ENCODE measurements around the gene GALNT13.

DNA sequence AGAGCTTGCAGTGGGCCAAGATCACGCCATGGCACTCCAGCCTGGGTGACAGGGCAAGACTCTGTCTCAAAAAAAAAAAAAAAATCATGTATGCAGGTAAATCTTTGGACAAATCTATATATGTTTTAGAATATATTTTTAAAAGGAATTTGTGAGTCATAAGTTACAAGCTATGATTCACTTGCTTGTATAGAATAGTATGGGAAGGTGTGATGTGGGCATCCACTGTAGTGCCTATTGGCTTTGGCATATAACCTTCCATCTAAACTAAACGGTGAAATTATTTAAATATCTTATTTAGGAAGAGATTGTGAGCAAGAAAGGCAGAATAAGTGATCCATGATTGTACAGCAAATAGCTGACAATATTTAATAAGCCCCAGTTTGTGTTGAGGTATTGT, 261.1 kb downstream of the GALNT13 start:
- no peak for TF ChIP-seq TAF1 (conservative IDR thresholded peaks at IDR 0.05)
- TF ChIP-seq, protein P1, sequence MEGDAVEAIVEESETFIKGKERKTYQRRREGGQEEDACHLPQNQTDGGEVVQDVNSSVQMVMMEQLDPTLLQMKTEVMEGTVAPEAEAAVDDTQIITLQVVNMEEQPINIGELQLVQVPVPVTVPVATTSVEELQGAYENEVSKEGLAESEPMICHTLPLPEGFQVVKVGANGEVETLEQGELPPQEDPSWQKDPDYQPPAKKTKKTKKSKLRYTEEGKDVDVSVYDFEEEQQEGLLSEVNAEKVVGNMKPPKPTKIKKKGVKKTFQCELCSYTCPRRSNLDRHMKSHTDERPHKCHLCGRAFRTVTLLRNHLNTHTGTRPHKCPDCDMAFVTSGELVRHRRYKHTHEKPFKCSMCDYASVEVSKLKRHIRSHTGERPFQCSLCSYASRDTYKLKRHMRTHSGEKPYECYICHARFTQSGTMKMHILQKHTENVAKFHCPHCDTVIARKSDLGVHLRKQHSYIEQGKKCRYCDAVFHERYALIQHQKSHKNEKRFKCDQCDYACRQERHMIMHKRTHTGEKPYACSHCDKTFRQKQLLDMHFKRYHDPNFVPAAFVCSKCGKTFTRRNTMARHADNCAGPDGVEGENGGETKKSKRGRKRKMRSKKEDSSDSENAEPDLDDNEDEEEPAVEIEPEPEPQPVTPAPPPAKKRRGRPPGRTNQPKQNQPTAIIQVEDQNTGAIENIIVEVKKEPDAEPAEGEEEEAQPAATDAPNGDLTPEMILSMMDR (IDR thresholded peaks at IDR 0.05; ENCODE audit: low read depth, low read length, missing input control): no peak
- no peak for TF ChIP-seq FOXA1 (IDR thresholded peaks at IDR 0.05)
- TF ChIP-seq SP1 (IDR thresholded peaks at IDR 0.05): no peak
- no peak for TF ChIP-seq EGR1 (IDR thresholded peaks at IDR 0.05; ENCODE audit: low read depth in 2 of 2)
- no peak for TF ChIP-seq RXRA (IDR thresholded peaks at IDR 0.05)
- TF ChIP-seq JUND (IDR thresholded peaks at IDR 0.05): no peak
- no peak for TF ChIP-seq MAX (IDR thresholded peaks at IDR 0.05)

Measured in liver (tissue), 3 donors.